Subcutaneous abdominal adipose tissue (tissue), 5 donors: ENCODE measurements around the gene GIPC2.
"Not testable (repeated sequence)": the region's sequence is repeated elsewhere in the genome, so short reads cannot be mapped to it uniquely, and the experiment has no call there.

Experiments used
- H3K27ac ChIP-seq: one replicate; pipeline ENCODE4 v1.7.0; 2013; ENCODE audit warnings: low read depth, mild to moderate bottlenecking, inconsistent platforms, low read length, moderate library complexity
- H3K27me3 ChIP-seq, 5 donors: one replicate each; pipeline ENCODE4 v1.7.0; 2013; ENCODE audit warnings: low read length in 5 of 5, inconsistent platforms in 1 of 5; ENCODE audit not compliant: control insufficient read depth in 5 of 5, insufficient read depth in 4 of 5
- H3K36me3 ChIP-seq, 5 donors: one replicate each; pipeline ENCODE4 v1.7.0; 2013; ENCODE audit warnings: low read length in 5 of 5; ENCODE audit not compliant: control insufficient read depth in 5 of 5, insufficient read depth in 5 of 5
- H3K4me1 ChIP-seq, 5 donors: one replicate each; pipeline ENCODE4 v1.7.0; 2013; ENCODE audit warnings: low read length in 5 of 5, mild to moderate bottlenecking in 3 of 5, moderate library complexity in 1 of 5; ENCODE audit not compliant: control insufficient read depth in 5 of 5, insufficient read depth in 5 of 5
- H3K4me3 ChIP-seq, 5 donors: one replicate each; pipeline ENCODE4 v1.7.0; 2013; ENCODE audit warnings: low read length in 5 of 5, low read depth in 1 of 5
- H3K9ac ChIP-seq, 5 donors: one replicate each; pipeline ENCODE4 v1.7.0; 2013; ENCODE audit warnings: low read length in 5 of 5, mild to moderate bottlenecking in 4 of 5, moderate library complexity in 3 of 5
- H3K9me3 ChIP-seq, 5 donors: one replicate each; pipeline ENCODE4 v1.7.0; 2013; ENCODE audit warnings: low read length in 5 of 5; ENCODE audit not compliant: control insufficient read depth in 5 of 5
- donor health status: healthy.
- donor health status: healthy.
- donor health status: healthy.
- donor health status: healthy.
- donor health status: healthy.

GIPC2 gene

DNA sequence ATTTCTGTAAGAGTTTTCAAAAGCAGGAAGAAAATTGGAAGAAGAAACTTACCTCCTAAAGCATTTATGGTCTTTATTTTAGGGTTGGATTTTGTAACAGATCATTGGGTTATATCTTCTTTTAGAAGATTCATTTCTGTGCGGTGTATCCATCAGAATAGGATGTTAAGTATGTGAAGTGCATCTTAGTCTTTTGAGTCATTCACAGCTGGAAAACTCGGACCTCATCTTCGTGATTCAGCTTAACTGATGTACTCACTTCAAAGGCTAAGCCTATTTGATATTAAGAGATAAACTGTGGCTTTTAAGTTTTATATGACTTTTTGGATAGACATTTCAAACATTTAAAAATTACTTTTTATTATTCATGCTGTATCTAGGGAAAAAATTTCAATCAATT lies 56.3 kb downstream of the GIPC2 start:
- H3K27ac ChIP-seq, result no peak overlapping the region
- no peaks in the 10 kb centered on the region for H3K36me3 ChIP-seq
- no peaks in the 10 kb centered on the region for H3K9me3 ChIP-seq
- H3K4me1 ChIP-seq, result peaks cover 0 to 21% (median 0%) of the 10 kb centered on the region in 5 donors
- no peak overlapping the region for H3K4me3 ChIP-seq
- H3K9ac ChIP-seq, result no peak overlapping the region
- H3K27me3 ChIP-seq, result no peaks in the 10 kb centered on the region

DNA sequence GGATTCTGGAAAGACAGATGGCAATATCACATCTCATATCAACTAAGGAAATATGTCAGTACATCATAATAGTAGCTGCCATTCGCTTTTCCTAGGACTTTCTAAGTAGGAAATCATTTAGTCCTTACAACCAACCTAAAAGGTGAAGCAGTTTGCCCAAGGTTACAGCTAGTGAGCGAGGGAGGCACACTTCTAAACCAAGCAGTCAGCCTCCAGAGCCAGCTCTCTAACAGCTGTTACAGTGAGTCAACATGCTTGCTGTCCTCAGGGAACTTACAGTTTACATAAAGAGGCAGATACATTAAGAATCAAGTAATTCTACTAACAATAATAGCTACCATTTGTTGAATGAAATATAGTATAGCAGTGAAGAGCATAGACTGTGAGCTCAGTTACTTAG lies 57.1 kb downstream of the GIPC2 start:
- Histone ChIP-seq H3K9me3 (no peaks in the 10 kb centered on the region), H3K36me3 (no peaks in the 10 kb centered on the region), H3K27ac (no peak overlapping the region), H3K27me3 (no peaks in the 10 kb centered on the region), H3K4me1 (peaks cover 0 to 15% (median 0%) of the 10 kb centered on the region in 5 donors), H3K4me3 (no peak overlapping the region), H3K9ac (no peak overlapping the region)

DNA sequence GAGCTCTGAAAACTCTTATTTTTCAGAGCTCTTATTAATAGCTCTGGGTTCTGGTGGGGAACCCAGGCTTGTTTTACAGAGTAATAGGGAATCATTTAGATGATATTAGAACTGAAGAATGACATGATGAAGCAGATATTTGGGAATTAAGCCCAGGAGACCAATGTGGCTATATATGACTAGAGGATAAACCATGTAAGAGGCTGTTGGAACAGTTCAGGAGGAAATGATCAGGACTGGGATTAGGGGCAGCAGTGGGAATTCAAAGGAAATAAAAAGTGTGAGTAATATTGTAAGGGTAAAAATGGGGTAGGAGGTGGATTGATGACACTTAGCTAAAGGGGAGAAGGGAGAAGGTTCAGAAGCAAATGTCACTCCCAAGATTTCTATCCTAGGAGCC lies 58.6 kb downstream of the GIPC2 start:
- H3K27ac ChIP-seq, result no peak overlapping the region
- H3K4me1 ChIP-seq, result peaks cover 0 to 15% (median 0%) of the 10 kb centered on the region in 5 donors

DNA sequence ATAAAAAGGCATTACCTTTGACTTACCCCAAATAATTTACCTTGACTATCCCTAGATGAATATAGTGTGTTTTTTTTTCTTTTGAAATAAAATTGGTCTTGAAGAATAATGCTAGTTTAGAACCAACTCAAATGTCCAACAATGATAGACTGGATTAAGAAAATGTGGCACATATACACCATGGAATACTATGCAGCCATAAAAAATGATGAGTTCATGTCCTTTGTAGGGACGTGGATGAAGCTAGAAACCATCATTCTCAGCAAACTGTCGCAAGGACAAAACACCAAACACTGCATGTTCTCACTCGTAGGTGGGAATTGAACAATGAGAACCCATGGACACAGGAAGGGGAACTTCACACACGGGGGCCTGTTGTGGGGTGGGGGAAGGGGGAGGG lies 63.9 kb downstream of the GIPC2 start:
- H3K9me3 ChIP-seq, H3K36me3 ChIP-seq, H3K27me3 ChIP-seq, H3K27ac ChIP-seq, H3K9ac ChIP-seq, H3K4me3 ChIP-seq, H3K4me1 ChIP-seq: not testable (repeated sequence)

More for the DNA sequence above, 58.6 kb downstream of the GIPC2 start:
- Histone ChIP-seq H3K9me3 (no peaks in the 10 kb centered on the region), H3K4me3 (no peak overlapping the region), H3K27me3 (no peaks in the 10 kb centered on the region), H3K9ac (no peak overlapping the region), H3K36me3 (no peaks in the 10 kb centered on the region)

DNA sequence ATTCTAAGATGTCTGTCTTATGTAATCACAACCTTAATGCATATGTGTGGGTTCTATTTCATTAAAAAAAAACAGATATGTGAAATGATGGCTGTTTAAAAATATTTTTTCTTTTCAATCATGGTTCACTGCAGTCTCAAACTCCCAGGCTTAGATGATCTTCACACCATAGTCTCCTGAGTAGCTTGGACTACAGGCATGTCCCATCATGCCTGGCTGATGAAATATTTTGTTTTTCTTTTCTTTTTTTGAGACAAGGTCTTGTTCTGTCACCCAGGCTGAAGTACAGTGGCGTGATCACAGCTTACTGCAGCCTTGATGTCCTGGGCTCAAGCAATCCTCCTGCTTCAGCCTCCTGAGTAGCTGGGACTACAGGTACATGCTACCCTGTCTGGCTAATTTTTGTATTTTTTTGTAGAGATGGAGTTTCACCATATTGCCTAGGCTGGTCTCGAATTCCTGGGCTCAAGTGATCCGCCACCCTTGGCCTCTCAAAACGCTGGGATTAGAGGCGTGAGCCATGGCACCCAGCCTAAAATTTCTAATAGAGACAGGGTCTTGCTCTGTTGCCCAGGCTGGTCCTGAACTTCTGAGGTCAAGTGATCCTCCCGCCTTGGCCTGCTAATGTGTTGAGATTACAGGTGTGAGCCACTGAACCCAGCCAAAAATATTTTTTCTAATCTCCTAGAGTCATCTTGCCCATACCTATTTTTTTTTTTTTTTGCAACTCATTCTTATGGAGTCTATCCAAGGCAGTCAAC lies 67.6 kb downstream of the GIPC2 start:
- Histone ChIP-seq H3K36me3 (no peaks in the 10 kb centered on the region), H3K27ac (no peak overlapping the region), H3K9me3 (no peaks in the 10 kb centered on the region), H3K9ac (no peak overlapping the region), H3K4me1 (peaks cover 0 to 5% (median 0%) of the 10 kb centered on the region in 5 donors), H3K4me3 (no peak overlapping the region), H3K27me3 (no peaks in the 10 kb centered on the region)

DNA sequence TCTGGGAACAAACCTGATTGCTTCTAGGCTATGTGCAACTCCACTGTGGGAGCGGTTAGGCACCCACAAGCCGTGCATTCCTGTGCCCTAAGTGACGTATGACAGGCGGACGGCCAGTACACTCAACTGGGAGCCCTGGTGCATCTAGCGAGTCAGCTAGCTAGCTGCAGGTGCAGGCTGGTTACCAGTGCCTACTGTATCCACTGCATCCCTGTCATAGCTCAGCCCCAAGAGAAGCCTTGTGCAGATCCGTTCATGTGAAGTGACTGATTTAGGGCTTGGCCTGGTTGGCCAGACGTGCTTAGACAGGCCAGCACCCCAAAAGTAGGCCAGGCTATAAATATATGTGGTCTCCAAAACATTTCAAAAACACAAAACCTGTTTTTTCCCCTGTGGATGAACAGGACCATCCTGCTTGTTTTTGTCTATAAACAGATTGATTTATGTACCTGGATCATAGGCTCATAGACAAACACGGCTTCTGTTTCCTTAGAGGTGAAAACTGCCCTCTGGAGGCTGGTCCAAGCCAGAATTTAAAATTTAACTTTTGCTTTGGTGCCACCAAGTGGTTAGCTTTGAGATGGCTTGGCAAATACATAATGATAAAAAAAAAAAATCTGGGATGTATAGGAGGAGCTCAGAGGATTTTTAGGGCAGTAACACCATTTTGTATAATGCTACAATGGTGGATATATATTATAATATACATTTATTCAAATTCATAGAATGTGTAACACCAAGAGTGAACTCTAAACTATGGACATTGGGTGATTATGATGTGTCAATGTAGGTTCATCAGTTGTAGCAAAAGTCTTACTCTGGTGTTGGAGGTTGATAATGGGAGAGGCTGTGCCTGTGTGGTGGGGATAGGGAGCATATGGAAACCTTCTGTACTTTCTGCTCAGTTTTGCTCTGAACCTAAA lies 68.5 kb downstream of the GIPC2 start:
- Histone ChIP-seq H3K36me3 (no peaks in the 10 kb centered on the region), H3K4me1 (peaks cover 0 to 5% (median 0%) of the 10 kb centered on the region in 5 donors), H3K9ac (no peak overlapping the region), H3K27me3 (no peaks in the 10 kb centered on the region), H3K4me3 (no peak overlapping the region), H3K27ac (no peak overlapping the region), H3K9me3 (no peaks in the 10 kb centered on the region)

DNA sequence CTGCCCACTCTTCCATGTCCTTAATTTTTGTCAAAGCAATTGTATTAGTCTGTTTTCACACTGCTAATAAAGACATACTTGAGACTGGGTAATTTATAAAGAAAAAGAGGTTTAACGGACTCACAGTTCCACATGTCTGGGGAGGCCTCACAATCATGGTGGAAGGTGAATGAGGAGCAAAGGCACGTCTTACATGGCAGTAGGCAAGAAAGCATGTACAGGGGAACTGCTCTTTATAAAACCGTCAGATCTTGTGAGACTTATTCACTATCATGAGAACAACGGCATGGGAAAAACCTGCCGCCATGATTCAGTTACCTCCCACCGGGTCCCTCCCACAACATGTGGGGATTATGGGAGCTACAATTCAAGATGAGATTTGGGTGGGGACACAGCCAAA lies 74.7 kb downstream of the GIPC2 start:
- not testable (repeated sequence) for H3K9ac ChIP-seq, H3K9me3 ChIP-seq, H3K27me3 ChIP-seq, H3K36me3 ChIP-seq, H3K27ac ChIP-seq, H3K4me1 ChIP-seq, H3K4me3 ChIP-seq

DNA sequence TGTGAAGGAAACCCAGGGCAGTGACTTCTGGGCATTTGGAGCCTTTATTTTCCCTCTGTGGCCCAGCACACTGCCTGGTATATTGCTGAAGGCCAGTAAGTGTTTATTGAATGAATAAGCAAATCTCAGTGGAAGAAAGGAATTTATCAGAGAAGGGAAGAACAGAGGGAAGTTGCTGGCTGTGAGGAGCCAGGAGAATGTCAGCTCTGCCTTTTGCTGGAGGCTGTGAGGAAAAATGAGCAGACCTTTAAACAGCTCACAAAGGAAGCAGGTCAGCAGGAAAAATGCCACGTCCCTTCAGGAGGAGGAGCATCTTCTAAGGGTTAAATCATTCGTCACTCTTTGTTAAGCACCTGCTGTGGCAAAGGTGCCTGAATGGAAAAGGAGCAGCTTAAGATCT lies 75.9 kb downstream of the GIPC2 start:
- peaks cover 0 to 3% (median 0%) of the 10 kb centered on the region in 5 donors for H3K36me3 ChIP-seq
- H3K9me3 ChIP-seq, result peaks cover 0 to 2% (median 0%) of the 10 kb centered on the region in 5 donors
- H3K4me3 ChIP-seq, result no peak overlapping the region
- H3K9ac ChIP-seq, result no peak overlapping the region
- H3K27ac ChIP-seq, result no peak overlapping the region
- no peaks in the 10 kb centered on the region for H3K4me1 ChIP-seq
- H3K27me3 ChIP-seq, result no peaks in the 10 kb centered on the region

DNA sequence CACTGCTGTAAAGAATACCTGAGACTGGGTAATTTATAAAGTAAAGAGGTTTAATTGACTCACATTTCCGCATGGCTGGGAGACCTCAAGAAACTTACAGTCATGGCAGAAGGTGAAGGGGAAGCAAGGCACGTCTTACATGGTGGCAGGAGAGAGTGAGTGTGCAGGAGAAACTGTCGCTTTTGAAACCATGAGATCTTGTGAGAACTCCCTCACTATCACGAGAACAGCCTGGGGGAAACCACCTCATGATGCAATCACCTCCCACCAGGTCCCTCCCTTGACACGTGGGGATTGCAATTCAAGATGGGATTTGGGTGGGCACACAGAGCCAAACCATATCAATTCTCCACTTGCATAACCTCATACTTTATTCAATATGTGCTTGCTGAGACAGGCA lies 76.6 kb downstream of the GIPC2 start:
- Histone ChIP-seq H3K4me1 (no peaks in the 10 kb centered on the region), H3K9me3 (peaks cover 0 to 2% (median 0%) of the 10 kb centered on the region in 5 donors), H3K27me3 (no peaks in the 10 kb centered on the region), H3K9ac (no peak overlapping the region), H3K36me3 (peaks cover 0 to 3% (median 0%) of the 10 kb centered on the region in 5 donors), H3K27ac (no peak overlapping the region), H3K4me3 (no peak overlapping the region)

DNA sequence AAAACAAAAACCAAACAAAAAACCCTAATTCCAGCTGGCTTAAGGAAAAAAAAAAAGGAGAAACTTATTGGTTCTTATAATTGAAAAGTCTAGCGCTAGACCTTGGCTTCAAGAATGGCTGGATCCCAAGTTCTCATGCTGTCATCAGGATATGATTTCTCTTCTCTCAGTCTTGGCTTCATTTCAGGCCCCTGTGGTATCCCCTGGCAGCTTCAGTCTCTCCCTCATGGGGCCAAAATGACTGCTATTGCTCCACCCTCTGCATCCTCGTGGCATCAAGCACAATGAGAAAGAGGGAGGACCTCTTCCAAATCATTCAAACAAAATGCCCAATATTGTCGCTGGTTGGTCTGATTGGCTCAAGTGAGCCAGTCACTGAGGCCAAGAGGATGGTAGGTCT lies 80.7 kb downstream of the GIPC2 start:
- H3K27me3 ChIP-seq, result no peaks in the 10 kb centered on the region
- H3K27ac ChIP-seq, result no peak overlapping the region
- no peak overlapping the region for H3K9ac ChIP-seq
- H3K4me1 ChIP-seq, result no peaks in the 10 kb centered on the region
- H3K36me3 ChIP-seq, result peaks cover 0 to 3% (median 0%) of the 10 kb centered on the region in 5 donors
- peaks cover 0 to 2% (median 0%) of the 10 kb centered on the region in 5 donors for H3K9me3 ChIP-seq
- H3K4me3 ChIP-seq, result no peak overlapping the region
